HG02840 (cell line): Measurements from ENCODE around the gene MPPED2.

Source experiments
- ATAC-seq: cut with Tn5 transposase; IDR thresholded peaks from one replicate; pipeline ENCODE4 v1.9.1; 2021; ENCODE audit warnings: mild to moderate bottlenecking, moderate library complexity, moderate number of reproducible peaks; ENCODE audit not compliant: unreplicated experiment, low FRiP score

The MPPED2 gene

GRCh38 chr11:30488304-30488998, 97.7 kb downstream of the MPPED2 start:
- no peak for ATAC-seq

- ATAC-seq = no peak
These were observed 98.8 kb downstream of the MPPED2 start for GRCh38 chr11:30487200-30487898.

- no peak for ATAC-seq
These were observed 100.4 kb downstream of the MPPED2 start for GRCh38 chr11:30485756-30486155.

DNA sequence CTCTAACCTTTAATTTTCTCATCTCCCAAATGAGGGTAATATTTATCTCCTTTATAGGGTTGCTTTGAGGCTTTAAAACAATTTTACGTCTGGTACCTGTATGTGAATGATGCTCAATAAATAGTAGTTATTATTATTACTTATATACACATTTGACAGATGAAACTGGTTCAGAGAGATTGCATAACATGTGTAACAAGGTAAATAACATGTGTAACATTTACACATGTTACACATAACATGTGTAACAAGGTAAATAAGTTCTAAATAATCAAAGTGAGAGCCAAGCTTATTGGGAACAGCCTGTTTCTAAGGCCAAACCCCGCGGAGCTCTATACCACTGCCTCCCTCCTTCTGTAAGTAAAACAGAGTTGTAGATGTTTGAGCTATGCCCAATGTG, 100.9 kb downstream of the MPPED2 start:
- ATAC-seq = no peak

DNA sequence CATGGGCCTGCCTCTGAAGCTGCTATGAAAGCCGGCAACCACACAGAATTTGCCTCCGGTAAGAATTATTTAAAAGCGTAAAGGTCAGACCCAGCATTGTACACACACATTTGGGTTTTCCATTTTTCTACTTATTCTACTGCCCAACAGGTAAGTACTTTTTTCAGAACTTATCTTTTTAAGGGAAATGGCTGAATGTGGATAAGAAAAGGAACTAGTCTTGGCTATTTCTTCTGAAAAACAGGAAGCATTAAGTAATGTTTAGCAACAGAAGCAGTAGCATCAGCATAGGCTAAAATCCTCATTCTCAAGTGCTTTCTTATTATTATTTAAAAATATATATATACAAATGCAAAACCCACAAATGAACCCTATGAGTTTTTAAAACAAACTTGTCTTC, 103.1 kb downstream of the MPPED2 start:
- no peak for ATAC-seq

DNA sequence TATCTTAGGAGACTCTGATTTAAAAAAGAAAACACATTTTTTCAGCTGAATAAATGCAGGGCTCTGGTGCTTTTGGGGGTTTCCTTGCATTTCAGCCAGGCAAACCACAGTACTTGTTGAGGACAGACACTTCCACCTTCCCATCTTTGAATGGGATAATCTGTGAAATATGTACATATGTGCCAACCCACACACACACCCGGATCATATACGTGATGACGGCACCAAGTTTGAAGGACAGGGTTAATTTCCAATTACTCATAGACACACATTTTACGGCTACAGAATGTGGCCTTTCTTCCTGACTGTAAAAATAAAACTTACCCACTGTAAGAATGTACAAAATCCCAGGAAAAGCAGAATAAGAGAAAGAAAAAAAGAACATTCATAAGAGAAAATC, 104.4 kb downstream of the MPPED2 start:
- no peak for ATAC-seq

DNA sequence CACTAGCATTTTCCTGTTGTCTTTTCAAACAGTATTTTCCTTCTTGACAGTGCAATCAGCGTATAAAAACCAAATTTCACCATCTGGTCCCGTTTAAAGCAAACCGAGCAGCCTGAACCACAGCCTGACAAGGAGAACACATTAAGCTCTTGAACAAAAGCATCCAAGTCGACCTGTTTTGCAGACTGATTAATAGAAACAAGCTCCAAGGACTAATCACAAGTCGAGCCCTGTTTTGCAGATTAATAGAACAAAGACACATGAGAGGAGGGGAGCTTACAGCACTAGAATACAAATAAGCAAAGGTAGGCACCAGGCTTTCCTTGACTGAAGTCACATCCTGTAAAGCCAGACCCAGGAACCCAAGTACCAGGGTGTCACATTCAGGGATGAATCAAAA, 104.8 kb downstream of the MPPED2 start:
- ATAC-seq = no peak

- no peak for ATAC-seq
These were observed 106.3 kb downstream of the MPPED2 start for GRCh38 chr11:30479899-30480298.

DNA sequence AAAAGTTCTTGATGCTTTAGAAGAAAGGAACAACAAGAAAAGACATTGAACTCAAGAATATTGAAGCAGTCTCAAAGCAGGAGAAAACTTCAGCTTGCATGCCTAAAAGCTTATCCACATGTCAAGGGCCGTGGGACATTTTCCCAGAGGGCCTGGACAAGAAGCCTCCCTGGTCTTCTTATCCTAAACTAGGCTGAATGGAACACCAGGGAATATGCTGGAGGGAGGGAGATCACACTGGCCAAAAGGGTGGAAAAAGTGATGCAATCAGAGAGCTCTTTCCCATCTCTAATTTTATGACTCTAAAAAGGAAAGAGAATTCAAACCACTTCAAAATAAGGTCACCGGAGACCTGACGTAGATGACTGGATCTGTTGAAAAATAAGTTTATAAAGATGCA, 107.2 kb downstream of the MPPED2 start:
- no peak for ATAC-seq

DNA sequence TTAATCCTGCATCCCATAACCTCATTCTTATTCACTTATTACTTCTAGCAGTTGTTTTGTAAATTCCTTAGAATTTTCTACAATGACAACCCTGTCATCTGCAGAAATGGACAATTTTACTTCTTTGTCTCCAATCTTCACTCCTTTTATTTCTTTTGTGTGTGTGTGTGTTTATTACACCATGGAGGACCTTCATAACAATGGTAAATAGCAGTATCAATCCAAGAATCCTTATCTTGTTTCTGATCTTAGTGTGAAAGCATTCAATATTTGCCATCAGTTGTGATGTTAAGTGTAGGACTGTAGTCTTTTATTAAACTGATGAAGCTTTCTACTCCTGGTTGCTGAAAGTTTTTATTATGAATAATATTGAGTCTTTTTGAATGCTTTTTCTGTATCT, 109.1 kb downstream of the MPPED2 start:
- no peak for ATAC-seq

GRCh38 chr11:30474151-30474954, 111.8 kb downstream of the MPPED2 start:
- ATAC-seq = no peak

DNA sequence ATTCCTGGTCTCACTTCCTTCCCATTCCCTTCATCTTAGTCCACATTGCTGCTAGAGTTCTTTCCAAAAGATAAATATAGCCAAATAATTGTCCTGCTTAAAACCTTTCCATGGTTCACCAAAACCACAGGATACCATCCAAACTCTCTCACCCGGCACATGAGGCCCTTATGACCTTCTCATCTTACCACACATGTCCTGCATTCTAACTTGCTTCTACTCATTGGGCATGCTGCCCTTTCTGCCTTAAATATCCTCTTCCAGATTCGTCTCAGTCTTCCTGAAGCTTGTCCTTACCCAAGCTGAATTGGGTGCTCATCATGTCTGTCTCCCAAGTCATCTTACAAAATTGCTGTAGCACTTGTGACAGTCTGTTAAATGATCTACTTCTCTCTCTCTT, 114.9 kb downstream of the MPPED2 start:
- no peak for ATAC-seq

GRCh38 chr11:30468881-30469280, 117.3 kb downstream of the MPPED2 start:
- ATAC-seq = no peak

DNA sequence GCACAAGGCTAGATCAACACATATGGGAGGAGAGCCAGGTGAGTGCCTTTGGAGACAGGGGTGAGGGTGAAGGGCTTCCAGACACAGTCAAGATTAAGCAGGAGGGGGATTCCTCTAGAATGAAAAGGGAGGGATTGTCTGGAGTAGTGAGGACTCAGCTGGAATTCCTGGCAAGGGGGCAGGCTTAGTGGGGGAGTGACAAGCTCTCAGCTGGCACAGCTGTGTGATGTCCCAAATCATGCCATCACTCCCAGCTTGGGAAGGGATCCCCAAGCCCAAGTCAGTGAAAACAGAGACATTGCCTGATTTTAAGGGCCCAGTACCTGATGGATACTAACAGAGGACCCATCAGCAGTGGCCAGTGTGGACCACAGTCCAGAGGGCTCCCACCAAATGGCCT, 119.0 kb downstream of the MPPED2 start:
- no peak for ATAC-seq

- no peak for ATAC-seq
These were observed 120.5 kb downstream of the MPPED2 start for GRCh38 chr11:30465623-30466022.

GRCh38 chr11:30465192-30465591, 121.0 kb downstream of the MPPED2 start:
- ATAC-seq = no peak

DNA sequence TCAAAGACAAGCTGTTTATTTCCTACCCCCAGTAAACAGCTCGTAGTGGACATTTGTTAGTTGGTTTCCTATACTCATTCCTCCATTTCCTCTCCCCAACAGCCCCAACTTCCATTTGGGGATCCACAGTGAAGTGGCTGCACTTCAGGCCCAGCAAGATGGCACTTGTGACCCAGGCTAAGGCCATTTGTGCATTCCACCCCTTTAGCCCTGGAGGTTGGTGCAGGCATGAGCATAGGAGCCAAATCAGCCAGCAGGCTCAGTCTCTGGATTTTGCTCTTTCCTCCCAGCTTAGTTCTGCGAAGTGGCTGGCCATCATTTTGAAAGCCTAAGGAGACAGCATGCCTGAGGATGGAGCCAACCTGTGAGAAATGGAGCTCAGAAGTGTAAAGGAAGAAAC, 122.9 kb downstream of the MPPED2 start:
- ATAC-seq = no peak

GRCh38 chr11:30462421-30462820, 123.7 kb downstream of the MPPED2 start:
- ATAC-seq = no peak

- ATAC-seq = no peak
These were observed 126.3 kb downstream of the MPPED2 start for GRCh38 chr11:30459821-30460220.

- ATAC-seq = no peak
These were observed 126.8 kb downstream of the MPPED2 start for GRCh38 chr11:30459306-30459705.

GRCh38 chr11:30458541-30458940, 127.6 kb downstream of the MPPED2 start:
- ATAC-seq = no peak
